GM21528 (cell line): Measurements from ENCODE around the gene CCDC187.

ENCODE experiments used
- ATAC-seq: cut with Tn5 transposase; IDR thresholded peaks from one replicate; pipeline ENCODE4 v1.9.1; 2021; ENCODE audit warnings: mild to moderate bottlenecking, moderate library complexity; ENCODE audit not compliant: unreplicated experiment, low FRiP score

Gene CCDC187

DNA sequence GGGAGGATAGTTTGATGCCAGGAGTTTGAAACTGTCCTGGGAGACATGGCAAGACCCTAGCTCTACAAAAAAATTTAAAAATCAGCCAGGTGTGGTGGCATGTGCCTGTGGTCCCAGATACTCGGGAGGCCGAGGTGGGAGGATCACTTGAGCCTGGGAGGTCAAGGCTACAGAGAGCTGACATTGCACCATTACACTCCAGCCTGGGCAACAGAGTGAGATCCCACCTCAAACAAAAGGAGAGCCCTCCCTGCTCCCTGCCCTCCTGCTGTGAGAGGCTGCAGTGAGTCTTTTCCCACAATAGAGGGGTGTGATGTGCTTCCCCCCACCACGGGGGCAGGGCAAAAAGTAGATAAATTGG is 10.1 kb upstream of the CCDC187 start:
- ATAC-seq, result no peak

DNA sequence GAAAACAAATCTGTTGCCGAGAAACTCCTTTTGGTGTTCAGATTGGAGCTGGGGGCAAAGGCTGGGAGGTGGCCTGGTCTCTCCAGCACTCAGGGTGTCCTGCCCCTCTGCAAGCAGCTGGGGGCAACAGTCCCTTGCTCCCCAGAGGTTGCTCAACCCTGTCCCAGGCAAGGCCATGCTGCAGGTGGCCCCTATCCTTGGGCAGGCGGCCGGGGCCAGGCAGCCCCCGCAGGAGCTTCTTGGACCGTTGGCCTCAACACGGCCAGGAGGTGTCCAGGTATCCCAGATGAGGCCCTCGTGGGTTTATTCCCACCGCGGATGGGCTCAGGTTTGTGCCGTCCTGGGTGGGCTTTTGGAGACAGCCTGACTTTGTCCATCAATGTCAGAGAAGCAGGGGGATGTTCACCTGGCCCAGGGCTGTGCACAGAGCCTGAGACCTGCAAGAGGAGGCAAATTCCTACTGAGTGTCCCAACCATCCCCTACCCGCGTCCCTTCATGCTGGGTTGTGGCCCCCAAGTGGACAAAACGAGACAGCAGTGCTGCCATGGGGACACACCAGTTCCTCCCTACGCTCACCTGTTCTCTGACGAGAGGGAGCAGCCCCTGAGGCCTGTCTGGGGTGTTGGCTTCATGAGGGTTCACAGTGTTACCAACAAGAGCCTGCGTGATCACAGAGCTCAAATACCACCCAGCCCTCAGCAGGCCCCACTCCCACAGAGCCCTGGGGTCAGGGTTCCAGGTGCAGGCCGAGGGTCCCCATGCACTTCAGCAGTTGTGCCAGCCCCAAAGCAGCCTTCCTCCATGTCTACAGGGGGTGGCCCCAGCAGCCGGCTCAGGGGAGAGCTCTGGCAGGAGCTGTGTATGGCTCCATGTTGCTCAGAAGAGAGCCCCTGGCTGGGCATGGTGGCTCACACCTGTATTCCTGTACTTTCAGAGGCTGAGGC is 9.5 kb upstream of the CCDC187 start:
- no peak for ATAC-seq

DNA sequence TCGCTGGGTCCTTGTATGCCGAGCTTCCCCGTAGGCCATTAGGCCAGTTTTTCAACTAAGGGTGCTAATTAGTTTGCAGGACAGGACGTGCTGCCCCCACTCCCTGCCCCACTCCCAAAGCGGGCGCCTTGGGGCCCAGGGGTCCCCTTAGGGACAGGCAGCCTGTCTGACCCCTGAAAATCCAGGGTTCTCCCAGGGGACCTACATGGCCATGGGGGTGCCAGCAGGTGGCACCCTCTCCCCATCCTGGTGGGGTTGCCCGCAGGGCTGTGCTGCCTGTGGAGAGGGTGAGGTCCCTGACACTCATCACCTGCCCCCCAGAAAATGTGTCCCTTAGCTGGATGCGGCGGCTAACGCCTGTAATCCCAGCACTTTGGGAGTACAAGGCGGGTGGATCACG is 8.5 kb upstream of the CCDC187 start:
- ATAC-seq, result no peak

DNA sequence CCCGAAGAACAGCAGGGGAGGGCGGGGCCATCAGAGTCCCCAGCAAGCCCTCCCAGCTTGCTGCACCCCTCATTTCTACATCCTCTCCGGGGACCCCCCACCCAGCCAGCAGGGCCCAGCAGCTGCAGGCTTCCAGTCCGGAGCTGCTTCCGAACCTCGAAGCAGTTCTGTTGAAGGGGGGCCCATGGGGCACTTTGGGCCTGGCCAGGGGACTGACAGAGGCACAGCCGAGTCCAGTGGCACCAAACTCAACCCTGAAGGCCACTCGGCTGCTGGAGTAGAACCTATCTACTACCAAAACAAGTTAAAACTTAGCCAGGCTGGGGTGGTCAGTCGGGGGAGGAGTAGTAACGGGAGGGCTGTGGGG is 8.1 kb upstream of the CCDC187 start:
- no peak for ATAC-seq

DNA sequence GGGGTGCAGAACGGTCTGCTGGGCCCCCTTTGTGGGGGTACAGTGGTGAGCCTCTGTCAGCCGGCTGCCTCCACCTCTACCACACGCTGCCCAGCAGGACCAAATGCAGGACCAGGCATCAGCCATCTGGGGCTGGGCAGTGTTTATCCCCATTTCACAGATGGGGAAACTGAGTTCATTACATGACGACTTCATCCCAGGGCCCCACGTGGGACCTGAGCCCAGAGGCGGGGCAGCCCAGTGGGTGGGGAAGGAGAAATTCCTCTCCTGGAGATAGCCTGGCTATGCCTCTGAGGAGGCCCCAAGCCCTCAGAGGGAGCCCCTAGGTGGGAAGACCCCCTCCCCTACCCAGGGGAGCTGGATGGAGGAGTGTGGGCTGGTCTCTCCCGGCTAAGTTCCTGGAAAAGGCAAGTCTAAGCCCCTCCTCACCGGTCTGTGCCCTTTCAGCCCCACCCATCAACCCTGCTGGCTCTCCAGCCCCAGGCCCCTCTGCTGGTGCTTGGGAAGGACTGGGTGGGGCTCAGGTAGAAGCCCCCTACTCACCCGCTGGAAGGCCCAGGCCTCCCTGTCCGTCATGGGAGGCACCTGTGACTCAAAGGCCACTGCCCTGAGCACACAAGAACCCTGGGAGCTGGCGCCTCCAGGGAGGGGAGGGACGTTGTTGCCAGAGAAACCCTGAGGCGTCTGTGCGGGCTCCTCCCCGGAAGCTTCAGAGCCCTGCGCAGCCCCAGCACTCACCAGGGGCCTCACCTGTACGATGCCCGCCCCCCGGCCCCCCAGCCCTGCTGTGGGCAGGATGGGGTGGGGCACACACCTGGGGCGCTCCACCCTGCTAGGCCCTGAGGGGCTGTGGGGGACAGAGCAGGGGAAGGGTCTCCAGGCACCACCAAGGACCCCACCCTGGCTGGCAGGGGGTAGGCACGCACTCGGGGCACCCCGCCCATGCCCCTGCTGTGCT is 7.4 kb upstream of the CCDC187 start:
- ATAC-seq, result no peak

DNA sequence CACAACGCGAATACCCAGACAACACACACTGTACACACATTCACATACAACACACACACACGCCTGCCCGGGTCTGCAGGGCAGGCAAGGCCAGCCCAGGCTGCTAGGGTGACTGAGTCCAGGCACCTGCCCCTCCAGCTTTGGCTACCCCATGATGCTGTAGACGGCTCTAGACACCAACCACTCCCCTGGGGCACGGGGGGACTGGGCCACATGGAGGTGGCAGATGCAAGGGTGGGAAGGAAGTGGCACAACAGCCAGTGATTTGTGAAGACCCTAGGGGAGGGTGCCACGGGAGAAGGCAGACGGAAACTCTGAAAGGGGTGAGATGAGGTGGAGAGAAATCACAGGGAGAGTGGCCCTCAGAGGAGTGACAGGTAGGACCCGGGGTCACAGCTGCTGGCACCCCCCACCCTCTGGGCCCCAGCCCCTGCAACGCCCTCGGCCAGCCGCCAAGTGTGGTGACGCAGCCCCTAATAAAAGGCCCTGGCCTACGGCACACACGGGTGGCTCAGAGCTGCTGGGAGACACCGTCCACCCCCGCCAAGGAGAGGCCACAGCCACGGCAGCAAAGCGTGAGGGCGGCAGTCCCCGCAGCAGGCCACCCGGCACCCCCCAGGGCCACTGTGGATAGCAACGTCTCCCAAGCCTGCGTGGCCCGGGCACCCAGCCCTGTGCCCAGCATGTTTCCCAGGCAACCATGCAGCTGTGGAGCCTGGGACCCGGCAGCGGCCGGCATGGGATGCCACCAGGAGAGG is 6.6 kb upstream of the CCDC187 start:
- no peak for ATAC-seq

DNA sequence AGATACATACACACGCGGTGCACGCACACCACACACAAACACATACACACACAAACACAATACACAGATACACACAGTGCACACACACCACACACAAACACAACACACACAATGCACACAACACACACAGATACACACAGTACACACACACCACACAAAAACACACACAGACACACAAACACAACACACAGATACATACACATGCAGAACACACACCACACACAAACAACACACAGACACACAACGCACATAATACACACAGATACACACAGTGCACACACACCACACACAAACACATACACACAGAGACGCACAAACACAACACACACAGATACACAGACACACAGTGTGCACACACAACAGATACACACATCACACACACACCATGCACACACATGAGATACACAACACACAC is 5.9 kb upstream of the CCDC187 start:
- ATAC-seq, result no peak

DNA sequence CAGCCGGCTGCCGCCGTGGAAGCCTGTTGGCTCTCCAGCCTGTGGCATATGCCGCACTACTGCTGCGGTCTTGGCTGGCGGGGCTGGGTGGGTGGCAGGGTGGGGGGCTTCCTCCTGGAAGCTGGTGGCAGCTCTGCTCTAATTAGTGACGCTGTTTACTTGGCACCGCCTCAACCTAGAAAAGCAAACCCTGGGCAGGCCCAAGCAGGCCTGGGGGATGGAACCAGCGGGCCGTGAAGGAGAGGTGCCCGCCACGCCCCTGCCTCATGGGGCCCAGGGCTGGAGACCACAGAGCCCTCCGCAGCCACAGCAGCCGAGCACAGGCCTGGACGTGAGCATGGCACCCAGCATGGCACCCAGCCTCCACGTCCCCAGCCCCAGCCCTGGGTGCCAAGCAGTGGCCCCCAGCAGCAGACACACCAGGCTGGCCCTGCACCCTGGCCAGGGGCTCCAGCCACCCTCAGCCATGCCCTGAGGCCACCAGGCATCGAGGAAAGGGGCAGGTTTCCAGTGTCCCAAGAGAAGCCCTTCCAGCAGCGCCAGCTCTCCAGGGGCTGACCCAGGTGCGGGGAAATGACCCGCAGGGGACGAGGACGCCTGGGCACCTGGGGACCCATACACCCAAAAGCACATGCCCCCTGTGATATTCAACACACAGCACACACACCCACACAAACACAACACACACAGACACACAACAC is 5.4 kb upstream of the CCDC187 start:
- no peak for ATAC-seq

DNA sequence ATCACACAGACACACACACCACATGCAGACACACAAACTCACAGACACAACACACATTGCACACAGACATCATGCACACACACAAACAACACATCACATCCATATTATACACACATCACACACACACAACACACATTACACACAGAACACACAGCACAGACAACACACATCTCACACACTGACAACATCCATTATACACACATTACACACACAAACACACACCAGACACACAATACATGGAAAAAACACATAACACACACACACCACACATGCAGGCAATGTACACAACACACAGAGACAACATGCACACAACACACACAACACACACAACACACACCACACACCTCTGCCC is 4.8 kb upstream of the CCDC187 start:
- no peak for ATAC-seq

DNA sequence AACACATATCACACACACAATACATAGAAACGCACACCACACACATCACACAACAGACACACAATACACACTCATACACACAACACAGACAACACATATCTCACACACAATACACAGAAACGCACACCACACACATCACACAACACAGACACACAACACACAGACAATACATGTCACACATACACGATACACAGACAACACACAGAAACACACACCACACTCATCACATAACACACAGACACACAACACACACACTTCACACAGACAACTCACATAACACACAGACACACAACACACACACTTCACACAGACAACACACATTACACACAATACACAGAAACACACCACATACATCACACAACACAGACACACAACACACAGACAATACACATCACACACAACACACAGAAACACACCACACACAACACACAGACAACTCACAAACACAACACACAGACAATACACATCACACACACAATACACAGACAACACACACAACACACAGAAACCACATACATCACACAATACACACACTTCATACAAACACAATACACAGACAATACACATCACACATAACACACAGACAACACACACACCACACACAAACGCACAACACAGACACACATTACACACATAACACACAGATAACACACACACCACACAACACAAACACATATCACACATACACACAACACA is 4.3 kb upstream of the CCDC187 start:
- ATAC-seq, result no peak

DNA sequence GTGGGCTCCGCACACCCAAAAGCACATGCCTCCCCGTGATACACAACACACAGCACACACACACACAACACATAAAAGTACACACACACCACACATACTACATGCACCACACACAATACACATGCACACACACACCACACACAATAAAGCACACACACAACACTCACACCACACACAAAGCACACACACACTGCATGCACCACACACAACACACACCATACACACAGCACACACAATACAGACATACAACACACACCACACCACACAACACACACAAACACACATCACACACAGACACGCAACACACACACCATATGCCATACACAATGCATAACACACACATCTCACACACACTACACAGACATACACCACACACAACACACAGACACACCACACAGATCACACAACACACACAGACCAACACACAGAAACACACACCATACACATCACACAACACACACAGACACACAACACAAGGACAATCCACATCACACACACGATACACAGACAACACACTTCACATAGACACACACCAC is 3.4 kb upstream of the CCDC187 start:
- no peak for ATAC-seq

DNA sequence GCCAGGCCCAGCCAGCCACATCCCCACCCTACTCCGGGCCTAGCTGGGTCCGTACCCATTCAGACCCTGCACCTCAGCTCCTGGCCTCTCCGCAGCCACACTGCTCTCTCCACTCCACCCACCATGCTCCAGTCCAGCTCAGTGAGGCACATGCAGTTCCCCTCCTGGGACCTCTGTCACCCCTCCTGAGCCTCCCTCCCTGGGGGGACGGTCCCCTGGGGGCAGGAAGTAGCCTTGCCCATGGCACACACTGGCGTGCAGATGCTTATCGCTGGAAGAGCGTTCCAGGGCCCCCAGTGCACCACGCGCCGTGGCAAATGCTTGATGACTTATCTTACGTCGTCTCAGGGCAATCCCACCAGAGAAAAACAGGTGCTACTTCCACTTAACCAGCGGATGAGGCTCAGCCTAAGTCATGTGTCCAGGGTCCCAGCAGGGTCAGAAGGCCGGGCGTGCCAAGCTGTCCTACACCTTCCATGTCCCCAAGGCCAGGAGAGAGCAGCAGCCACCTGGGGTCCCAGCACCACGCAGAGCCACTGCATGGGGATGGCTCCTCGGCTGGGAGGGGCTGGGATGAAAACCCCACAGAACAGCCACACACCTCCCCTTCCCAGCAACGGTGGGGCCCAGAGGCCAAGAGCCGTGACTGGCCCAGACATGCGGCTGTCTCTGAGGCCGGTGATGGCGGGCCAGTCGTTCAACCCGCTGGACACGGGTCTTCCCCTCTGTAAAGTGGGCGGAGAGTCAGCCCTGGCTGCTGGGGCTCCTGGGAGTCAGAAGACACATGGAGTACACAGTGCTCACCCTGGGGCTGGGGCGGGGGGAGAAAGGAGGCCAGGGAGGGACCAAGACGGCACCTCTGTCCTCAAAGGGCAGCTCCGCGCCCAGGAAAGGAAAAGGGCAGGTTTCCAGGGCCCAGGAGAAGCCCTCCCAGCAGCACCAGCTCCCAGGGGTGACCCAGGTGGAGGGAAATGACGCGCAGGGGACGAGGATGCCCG is 2.6 kb upstream of the CCDC187 start:
- no peak for ATAC-seq

DNA sequence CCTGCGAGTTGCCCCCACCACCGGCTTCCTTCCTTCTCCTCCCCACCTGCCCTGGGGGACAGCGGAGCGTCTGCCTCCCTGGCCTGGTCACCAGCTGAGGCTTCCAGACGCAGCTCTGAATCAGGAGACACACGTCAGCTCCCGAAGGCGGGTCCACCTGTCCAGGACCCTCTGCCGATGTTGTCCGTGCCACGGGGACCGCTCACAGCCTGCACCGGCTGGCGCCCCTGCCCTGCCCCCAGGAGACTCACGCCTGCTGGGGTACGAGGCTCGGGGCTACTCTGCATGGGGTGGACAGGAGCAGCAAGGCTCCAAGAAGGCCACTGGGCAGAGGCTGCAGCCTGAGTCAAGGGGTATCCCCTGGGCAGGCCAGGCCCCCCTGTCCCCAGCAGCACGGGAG is 1.9 kb upstream of the CCDC187 start:
- ATAC-seq, result no peak

DNA sequence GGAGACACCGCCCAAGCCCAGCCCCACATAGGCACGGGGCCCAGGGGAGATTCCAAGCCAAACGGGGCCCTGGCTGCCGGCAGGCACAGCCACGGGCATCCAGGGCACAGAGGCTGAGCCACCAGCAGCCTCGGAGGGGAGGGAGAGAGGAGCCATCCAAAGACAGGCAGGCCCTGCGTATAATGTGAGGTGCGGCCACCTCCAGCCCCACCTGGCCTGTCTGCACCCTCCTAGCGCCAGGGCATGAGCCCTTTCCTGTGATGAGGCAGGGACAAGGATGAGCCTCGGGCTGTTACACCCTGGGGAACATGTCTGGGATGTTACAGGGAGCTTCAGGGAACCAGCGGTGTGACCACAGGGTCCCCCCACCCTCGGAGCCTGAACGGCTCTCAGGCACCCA is 1.1 kb upstream of the CCDC187 start:
- ATAC-seq, result no peak

DNA sequence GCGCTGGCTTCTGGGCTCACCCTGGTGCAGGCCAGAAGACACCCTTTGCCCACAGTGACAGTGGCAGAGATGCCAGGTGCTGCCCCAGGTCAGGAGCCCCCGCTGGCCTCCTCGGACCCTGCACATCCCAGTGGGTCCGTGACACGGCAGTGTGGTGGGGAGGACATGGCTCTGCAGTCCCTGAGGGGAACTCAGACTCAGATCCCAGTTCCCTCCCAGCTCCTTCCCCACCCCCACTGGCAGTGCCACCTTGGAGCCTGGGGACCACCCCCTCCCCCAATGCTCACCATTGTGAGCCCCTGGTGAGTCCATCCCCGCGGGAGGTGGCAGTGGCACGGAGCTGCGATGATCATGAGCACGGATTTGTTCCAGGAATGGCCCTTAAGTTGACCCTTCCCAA is 562 bp upstream of the CCDC187 start:
- ATAC-seq, result no peak

DNA sequence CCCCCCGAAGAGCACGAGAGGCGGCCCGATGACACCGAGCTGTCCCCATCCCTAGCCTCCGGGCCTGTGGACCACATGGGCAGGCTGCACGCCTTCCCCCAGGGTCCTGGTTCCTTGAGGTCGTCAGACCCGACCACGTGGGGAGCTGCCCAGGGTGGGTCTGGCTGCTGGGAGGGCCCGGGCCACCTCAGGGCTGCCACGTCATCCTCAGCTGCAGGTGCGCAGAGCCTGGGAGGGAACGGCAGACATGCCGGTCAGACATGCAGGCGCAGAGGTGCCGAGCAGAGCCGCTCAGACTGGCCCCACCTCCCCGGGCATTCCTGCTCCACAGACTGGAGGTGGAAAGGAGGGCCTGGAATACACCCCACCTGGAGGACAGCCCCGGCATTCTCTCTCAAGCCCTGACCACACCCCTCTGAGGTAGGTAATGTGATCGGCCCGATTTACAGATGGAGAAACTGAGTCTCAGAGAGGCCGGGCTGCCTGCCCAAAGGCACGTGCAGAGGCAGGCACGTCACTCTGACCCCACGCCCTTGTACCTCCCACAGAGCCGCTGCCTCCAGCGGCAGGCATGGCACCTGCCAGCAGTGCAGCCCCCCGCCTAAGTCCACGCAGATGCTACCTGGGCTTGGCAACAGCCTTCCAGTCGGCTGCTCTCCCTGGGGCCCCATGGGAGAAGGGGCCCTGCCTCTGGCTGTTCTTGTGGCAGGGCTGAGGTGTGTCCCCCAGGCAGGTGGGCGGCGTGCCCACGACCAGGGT is 649 bp downstream of the CCDC187 start:
- ATAC-seq, result no peak

DNA sequence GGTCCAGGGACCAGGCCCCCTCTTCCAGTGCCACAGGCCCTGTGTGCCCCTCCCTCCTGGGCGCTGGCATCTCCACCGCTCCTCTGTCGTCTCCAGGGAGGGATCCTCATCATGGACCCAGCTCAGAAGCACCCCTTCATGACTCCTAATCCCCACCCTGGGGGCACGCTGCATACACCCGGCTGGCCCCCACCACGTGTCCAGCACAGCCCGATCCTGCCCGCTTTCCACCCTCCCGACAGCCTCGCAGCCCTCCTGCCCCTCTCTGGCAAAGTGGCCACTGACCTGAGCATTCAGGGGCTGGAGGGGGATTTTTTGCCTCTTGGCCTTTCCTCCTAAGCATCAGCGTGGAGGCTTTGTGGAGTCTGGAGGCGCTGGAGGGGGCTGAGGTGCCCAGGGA is 1.4 kb downstream of the CCDC187 start:
- no peak for ATAC-seq

DNA sequence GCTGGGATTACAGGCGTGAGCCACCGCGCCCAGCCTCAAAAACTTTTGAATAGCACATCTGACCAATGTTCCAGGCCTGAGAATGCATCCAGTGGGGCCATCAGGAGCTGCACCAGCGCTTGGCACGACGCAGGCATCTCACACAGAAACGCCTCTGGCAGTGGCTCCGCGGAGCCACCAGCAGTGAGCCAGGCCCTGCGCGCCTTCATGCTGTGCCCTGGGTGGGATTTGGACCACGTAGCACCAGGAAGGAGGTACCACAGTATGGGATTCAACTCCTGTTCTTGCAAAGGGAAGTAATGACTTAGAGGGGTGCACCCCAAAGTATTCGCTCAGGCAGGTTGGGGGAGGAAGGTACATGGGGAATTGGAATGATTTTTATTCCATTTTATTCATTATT is 3.0 kb downstream of the CCDC187 start:
- no peak for ATAC-seq
